CD1c-positive myeloid dendritic cell (primary cell): ENCODE results near the gene CLIP2.
"Not testable (repeated sequence)": the region's sequence is repeated elsewhere in the genome, so short reads cannot be mapped to it uniquely, and the experiment has no call there.

Experiments
- DNase-seq: peaks from one replicate; pipeline ENCODE4 v3.0.0-alpha.2; 2016; ENCODE audit errors: extremely low spot score

Gene CLIP2

DNA sequence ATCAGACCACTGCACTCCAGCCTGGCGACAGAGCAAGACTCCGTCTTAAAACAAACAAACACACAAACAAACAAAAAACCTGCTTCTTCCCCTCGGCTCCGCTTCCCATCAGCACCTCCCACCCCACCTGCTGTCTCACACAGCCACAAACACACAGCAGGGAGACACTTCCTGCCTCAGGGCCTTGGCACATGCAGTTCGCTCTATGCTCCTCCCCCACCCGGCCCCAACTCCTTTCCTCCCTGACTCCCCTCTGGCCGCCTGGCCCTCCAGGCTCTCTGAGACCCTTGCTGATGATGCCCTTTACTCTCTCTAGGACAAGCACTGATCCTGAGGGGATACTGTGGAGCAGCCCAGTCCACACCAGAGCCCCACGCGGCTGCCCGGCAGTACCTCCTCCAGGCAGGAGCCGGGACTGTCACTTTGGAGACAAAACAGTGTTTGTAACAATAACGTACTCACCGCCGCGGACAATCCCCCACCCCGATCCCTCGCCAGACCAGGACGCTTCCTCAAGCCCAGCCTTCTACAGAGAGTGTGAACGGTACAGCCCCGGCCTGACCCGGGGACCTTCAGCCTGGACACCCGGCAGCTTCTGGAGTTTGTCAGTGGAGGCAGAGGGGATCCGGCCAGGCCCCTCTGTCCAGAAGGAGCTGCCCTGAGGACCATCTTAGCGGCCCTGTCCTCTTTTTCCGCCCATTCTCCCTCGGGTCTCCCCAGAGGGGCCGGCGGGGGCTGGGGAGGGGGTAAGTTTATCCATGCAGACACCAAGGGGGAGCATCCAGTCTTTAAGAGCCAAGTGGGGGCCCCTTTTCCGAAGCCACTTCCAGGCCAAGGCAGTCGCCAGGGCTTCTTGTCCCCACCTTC lies 114.5 kb downstream of the CLIP2 start:
- DNase-seq, result no peak

DNA sequence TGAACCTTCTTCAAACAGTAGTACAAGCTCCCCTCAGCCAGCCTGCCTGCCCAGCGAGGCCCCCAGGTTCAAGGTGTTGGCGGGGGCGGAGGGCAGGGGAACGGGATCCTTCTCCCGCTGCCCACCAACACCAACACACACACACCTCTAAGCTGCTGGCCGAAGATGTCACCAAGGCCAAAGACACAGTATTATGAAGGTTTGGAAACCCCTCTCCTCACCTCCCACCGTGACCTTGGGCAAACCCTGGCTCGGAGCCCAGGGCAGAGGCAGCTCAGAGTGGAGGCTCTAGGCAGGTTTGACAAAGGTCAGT lies 115.1 kb downstream of the CLIP2 start:
- no peak for DNase-seq

DNA sequence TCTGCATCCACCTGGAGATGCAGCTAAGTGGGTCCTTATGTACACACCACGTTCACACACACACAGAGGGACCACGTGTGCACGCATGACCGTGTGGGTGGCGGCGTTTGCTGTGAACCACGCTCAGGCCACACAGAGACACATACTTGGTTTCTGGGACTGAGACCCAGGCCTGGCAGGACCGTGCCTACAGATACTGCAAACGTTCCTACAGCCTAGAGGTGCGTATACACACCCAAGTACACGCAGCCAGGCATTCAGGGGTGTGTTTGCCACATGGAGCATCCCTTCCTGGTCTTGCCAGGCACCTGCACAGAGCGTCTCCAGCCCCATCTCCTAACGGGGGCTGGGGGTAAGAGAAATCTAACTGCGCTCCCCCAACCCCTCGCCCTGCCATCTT lies 115.5 kb downstream of the CLIP2 start:
- no peak for DNase-seq

DNA sequence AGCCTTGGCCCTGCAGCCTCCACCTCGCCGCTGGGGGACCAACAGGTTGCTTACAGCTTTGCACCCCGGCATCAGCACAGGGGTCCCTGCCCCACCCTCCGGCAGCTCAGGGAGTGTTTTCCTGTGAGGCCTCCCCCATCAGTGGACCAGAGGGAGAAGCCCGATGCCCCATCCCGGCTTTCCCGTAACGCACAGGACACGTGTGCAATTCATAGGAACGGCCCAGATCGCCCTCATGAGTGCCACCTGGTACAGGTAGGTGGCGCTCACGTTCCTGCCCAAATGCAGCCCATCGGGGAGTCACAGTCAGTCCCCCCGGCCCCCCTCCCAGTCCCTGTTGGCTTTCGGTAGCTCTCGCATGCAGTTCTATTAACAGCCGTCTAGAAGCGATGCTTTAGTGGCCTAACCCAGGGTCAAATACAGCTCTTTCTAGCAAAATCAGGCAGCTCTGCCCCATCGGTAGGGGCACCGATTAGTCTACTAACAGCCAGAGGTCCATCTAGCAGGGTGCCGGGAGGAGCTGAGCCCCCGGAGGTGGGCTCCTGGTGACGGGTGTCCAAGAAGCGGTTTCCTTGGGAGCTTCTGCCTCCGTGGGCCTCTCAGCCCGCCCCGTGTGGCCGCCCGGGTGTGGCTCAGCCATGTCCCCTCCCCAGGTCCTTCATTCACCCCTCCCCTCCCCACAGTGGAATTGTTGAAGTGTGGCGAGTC lies 116.1 kb downstream of the CLIP2 start:
- no peak for DNase-seq

DNA sequence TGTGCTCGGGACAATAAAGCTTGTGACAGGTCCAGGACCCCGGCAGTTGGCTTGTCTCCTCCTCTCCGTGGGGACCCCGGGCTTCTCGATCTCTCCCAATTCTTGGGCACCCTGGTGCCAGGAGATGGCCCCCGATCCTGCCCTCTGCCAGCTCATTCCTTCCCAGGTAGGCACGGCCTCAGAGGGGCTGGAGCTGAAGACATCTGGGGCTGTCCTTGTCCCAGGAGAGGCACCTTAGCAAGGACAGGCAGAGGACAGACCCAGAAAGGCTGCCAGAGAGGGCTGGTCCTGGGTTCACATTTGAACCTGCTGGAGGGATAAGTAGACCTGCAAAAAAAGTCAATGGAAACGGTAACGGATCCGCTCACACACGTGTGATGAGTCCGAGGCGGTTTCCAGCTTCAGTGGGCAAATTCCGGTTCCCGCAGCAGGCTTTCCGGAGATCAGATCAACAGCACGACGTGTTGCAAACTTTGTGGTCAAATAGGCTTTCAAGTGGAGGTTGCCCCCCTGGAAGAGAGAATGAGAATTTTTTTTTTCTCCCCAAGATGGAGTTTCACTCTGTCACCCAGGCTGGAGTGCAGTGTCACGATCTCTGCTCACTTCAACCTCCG lies 116.8 kb downstream of the CLIP2 start:
- DNase-seq, result no peak

DNA sequence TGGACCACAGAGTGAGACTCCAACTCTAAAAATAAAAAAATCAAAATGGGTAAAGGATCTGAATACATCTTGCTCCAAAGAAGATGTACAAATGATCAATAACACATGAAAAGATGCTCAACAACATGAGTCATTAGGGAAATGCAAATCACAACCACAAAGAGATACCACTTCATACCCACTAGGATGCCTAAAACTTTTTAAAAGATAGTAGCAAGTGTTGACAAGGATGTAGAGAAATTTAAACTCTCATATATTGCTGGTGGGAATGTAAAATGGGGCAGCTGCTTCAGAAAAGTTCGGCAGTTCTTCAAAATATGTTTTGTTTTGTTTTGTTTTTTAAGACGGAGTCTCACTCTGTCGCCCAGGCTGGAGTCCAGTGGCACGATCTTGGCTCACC lies 118.8 kb downstream of the CLIP2 start:
- DNase-seq, result no peak

DNA sequence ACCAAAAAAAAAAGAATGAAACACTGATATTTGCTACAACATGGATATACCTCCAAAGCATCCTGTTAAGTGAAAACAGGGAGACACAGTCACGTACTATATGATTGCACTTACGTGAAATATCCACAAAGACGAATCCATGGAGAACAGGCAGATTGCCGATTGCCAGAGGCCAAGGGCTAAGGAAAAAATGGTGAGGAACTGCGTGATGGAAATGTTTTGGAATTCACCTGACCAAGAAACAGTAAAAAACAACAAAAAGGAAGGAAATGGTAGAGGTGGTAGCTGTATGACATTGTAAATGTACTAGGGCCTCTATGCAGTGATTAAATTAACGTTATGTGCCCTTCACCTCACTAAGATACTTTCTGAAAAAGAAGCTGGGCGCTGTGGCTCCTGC lies 120.4 kb downstream of the CLIP2 start:
- no peak for DNase-seq

DNA sequence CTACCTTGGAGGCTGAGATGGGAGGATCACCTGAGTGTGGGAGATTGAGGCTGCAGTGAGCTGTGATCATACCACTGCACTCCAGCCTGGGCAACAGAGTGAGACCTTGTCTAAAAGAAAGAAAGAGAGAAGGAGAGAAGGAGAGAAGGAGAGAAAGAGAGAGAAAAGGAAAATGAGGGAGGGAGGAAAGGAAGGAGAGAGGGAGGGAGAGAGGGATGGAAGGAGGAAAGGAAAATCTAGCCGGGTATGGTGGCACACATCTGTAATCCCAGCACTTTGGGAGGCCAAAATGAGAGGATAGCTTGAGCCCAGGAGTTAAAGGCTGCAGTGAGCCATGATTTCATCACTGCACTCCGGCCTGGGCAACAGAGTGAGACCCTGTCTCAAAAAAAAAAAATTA lies 121.6 kb downstream of the CLIP2 start:
- DNase-seq, result no peak

DNA sequence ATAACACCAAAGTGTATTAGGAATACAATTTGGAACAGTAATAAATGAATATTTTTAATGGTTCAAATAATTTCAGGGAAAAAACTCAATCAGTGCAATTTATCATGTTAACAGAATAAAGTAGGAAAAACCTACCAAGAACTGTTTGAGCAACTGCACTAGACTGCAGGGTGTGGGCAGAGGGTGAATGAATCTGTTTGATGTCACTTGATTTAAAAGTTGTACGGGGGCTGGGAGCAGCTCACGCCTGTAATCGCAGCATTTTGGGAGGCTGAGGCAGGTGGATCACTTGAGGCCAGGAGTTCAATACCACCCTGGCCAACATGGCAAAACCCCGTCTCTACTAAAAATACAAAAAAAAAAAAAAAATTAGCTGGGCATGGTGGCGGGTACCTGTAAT lies 122.4 kb downstream of the CLIP2 start:
- DNase-seq, result not testable (repeated sequence)

DNA sequence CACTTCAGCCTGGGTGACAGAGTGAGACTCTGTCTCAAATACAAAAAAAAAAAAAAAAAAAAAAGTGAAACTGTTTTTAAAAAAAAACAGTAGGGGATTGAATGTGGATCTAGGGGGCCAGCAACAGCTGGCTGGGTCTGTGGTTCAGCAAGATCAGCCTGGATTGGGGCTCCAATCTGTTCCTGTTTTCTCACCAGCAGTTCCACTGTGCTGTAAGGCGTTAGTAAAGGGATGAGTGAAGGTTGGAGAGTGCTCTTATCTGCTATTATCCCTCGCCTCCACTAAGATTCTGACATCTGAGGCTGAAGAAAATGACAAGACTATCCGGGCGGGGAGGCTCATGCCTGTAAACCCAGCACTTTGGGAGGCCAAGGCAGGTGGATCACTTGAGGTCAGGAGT lies 122.8 kb downstream of the CLIP2 start:
- DNase-seq, result peak; percentile 10

DNA sequence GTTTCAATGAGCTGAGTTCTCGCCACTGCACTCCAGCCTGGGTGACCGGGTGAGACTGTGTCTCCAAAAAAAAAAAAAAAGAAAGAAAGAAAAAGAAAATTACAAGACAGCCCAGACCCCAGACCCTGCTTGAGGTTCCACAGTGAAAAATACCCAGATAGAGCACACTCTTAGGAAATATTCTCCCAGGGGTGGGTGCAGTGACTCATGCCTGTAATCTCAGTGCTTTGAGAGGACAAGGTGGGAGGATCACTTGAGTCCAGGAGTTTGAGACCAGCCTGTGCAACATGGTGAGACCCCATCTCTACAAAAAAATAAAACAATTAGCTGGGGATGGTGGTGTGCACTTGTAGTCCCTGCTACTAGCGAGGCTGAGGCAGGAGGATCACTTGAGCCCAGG lies 123.4 kb downstream of the CLIP2 start:
- DNase-seq, result no peak

DNA sequence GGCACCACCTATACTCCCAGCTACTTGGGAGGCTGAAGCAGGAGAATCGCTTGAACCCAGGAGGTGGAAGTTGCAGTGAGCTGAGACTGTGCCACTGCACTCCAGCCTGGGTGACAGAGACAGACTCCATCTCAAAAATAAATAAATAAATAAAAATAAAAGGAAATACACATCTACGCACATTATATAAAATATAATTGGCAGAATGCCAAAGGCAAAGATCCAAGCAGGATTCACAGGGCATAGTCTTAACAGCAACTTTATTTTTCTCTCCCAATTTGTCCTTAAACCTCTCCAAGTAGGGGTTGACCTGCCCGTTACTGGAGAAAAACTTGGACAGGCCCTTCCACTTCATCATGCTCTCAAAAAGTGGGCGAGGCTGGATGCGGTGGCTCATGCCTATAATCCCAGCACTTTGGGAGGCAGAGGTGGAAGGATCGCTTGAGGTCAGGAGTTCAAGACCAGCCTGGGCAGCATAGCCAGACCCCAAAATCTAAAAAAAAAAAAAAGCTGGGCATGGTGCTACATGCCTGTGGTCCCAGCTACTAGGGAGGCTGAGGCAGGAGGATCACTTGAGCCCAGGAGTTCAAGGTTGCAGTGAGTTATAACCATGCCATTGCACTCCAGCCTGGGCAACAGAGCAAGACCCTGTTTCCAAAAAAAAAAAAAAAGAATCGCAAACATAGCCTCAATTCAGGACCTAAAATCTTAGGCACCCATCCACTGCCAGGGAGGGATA lies 125.6 kb downstream of the CLIP2 start:
- not testable (repeated sequence) for DNase-seq

DNA sequence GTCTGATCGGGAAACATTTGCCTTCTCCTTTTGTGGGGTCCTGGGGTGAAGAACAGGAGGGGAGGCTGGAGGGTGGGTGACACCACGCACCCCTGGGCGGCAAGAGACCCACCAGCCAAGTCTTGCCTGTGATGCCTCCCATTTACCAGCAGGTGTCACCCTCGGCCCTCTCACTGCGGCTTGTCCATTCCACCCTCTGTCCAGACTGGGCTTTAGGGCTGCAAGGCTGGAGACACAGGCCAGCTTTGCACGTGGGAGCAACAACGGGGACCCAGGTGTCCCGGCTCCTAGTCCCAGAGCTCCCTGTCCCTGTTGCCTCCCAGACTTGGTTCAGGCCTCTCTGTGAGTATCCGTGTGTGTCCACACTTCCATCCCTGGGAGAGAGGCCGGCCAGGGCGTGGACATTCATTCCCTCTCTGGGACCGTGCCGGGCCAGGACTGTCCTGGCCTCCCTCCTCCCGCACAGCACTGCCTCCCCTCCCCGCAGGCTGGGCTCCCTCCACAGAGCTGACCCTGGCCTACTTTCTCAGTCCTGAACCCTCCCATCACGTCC lies 128.3 kb downstream of the CLIP2 start:
- DNase-seq, result peak; percentile 72

DNA sequence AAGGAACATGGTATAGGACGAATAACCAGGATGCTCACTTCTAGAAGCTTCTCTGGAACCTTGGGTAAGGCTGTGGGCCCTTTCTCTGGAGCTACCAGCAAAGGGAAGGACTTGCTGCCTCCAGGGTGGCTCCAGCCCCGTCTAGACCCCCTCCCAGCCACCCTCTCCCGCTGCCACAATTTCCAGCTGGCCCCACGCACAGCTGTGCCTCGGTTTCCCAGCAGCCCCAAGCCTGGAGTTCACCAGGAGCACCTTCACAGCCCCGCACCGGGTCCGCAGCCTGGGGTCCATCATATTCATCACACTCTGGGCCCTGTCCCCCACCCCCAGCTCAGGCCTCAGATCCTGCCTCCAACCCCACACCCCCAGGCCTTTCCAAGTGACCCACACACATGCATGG lies 128.9 kb downstream of the CLIP2 start:
- DNase-seq, result no peak

DNA sequence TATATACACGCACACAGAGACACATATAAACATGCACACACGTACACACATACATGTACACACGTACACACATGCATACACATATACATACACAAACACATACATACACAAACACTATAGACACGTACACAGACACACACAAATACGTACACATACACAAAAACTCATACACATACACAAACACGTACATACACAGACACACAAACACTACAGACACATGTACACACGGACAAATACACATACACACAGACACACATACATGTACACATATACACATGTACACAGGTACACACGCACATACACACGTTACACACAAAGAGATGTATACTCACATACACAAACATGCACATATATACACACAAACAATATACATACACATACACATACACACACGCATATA lies 129.3 kb downstream of the CLIP2 start:
- no peak for DNase-seq

DNA sequence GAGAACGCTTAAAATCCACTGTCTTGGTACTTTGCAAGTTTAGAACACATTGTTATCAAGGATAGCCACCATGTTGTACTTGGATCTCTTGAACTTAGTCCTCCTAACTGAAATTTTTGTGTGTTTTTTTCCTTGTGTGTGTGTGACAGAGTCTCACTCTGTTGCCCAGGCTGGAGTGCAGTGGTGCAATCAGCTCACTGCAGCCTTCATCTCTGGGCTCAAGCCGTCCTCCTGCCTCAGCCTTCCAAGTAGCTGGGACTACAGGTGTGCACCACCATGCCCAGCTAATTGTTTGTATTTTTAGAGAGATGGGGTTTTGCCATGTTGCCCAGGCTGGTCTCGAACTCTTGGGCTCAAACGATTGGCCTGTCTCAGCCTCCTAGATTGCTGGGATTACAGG lies 130.0 kb downstream of the CLIP2 start:
- not testable (repeated sequence) for DNase-seq

DNA sequence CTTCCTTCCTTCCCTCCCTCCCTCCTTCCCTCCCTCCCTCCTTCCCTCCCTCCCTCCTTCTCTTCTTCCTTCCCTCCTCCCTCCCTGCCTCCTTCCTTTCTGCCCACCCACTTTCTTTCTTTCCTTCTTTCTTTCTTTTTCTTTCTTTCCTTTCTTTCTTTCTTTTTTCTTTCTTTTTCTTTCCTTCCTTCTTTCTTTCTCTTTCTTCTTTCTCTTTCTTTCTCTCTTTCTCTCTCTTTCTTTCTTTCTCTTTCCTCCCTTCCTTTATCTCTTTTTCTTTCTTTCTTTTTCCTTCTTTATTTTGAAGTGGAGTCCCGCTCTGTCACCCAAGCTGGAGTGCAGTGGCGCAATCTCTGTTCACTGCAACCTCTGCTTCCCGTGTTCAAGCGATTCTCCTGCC lies 130.8 kb downstream of the CLIP2 start:
- DNase-seq, result no peak

DNA sequence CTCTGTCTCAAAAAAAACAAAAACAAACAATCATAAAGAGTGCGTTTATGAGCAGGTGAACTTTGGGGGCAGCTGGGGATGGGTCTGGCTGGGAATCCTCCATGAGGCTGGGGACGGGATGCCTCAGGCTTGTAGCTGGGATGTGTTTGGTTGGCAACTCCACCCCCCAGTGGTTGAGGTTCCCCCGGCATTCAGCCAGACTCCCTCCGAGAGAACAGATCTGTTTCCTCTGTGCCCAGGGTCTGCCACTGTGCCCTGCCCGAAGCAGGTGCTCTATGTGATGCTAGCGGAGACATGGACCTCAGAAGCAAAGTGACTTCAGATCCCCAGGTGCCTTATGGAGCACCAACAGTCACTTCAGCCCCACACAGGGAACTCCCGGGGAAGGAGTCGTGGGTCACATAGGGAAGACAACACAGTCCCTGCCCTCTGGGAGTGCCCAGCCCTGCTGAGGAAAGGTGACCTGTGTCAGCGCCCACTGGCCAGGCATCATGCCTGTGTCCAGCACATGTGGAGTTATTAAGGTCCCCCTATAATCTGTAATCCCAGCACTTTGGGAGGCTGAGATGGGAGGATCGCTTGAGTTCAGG lies 135.2 kb downstream of the CLIP2 start:
- DNase-seq, result no peak

DNA sequence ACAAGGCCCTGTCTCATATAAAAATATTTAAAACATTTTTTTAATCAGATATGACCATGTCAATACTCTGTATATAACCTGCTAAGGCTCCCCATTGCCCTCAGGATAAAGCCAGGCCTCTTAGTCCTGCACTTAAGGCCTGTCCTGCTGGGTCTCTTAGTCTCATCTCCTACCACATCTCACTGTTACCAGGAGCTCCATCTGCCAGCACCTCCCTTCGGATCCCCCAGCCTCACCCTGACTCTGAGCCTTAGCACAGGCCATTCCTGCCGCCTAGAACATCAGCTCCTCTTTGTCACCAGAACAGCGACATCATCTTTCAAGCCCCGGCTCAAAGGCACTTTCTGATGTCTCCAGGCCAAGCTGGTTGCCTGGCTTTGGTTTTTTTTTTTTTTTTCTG lies 138.8 kb downstream of the CLIP2 start:
- no peak for DNase-seq

DNA sequence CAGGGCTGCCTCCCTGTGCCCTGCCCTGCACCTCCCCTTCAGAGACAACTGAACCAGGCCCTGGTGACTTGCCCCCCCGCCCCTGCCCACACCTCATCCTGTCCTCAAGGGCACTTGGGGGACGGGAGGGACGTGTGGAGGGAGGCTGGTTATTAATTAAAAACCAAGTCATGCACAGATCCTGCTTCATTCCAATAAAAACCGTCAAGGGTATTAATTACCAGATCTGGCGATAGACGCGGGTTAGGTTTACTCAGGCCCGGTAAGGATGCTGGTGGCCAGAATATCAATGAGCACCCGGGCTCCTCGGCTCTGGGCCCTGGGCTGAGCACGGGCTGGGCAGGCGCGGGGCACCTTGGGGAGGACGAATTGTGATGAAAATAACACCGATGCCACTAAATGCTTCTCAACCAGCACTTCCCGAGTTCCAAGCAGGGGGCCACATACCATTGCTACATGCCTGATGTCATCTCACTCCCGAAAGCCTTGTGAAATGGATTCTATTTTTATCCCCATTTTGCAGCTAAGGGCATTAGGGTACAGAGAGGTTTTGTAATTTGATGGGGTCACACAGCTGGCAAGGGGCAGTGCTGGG lies 140.0 kb downstream of the CLIP2 start:
- DNase-seq, result no peak

DNA sequence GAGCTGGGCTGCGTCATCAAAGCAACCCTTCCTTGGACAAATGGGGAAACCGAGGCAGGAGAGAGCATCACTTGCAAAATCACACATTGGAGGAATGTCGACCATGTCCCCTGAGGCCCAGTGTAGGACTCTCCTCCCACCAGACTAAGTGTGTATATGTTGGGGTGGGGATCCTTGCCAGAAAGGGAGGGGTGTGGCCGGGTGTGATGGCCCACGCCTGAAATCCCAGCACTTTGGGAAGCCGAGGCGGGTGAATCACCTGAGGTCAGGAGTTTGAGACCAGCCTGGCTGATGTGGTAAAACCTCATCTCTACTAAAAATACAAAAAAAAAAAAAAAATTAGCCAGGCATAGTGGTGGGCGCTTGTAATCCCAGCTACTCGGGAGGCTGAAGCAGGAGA lies 141.2 kb downstream of the CLIP2 start:
- DNase-seq, result not testable (repeated sequence)
